SK-N-MC (cell line): ENCODE data around the gene DCTN1.
A peak's percentile ranks its signal among the peaks of the same experiment; 100 is the strongest.

Experiments used
- DNase-seq: peaks from one replicate; pipeline ENCODE4 v3.0.0-alpha.2; 2011; ENCODE audit warnings: low read depth, low spot score
- H3K27ac ChIP-seq: fragments of 200-600 bp; sonication (generic); 2 replicates; pipeline ENCODE4 v1.5.1; 2016; ENCODE audit warnings: mixed run types
- H3K36me3 ChIP-seq: fragments of 200-600 bp; sonication (generic); 2 replicates; pipeline ENCODE4 v1.6.1; 2017; ENCODE audit warnings: antibody characterized with exemption, low read length, mixed read lengths; ENCODE audit not compliant: insufficient read depth
- H3K4me3 ChIP-seq: fragments of 200-600 bp; sonication (generic); 2 replicates; pipeline ENCODE4 v1.5.1; 2016
- H3K9ac ChIP-seq: fragments of 200-600 bp; sonication (generic); 2 replicates; pipeline ENCODE4 v1.8.0; 2017; ENCODE audit warnings: mixed run types, mixed read lengths; ENCODE audit not compliant: insufficient read length
- H3K9me3 ChIP-seq: fragments of 200-600 bp; sonication (generic); 2 replicates; pipeline ENCODE4 v1.6.1; 2017; ENCODE audit warnings: low read depth, mild to moderate bottlenecking, antibody characterized with exemption, low read length, moderate library complexity, mixed read lengths
- EZH2 ChIP-seq: fragments of 200-600 bp; sonication (generic); IDR thresholded peaks from one replicate; pipeline ENCODE4 v1.6.1; 2017; ENCODE audit warnings: antibody characterized with exemption
- FOXP2 ChIP-seq: optimal IDR thresholded peaks from 2 replicates; pipeline ENCODE3; 2011; ENCODE audit warnings: mild to moderate bottlenecking, moderate library complexity; ENCODE audit not compliant: insufficient read depth; ENCODE audit errors: extremely low read length, control extremely low read depth
- POLR2AphosphoS5 ChIP-seq: IDR thresholded peaks from 2 replicates; pipeline ENCODE4 v1.6.1; 2012; ENCODE audit warnings: mild to moderate bottlenecking, low read depth, low read length, borderline replicate concordance

DCTN1 gene

DNA sequence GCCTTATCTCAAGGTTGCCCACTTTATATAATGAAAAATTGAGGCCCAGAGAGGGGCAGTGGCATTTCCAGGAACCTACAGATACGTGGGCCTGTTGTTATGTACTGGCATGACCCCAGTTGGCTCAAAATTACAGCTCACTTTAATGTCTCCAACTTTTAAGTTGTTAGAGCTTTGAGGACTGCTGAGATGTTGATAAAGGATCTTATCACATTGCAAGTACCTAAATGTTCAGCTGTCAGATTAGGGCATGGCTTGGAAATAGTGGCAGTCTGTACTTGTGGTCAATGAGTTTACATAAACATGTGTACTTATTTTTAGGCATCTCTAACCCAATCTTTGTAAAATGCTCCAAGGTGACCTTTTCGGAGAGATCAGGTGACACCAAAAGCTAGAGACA, 51.5 kb downstream of the DCTN1 start:
- Histone ChIP-seq H3K9me3 (no peaks in the 10 kb centered on the region), H3K4me3 (no peak overlapping the region), H3K9ac (no peak overlapping the region), H3K27ac (no peak overlapping the region), H3K36me3 (no peaks in the 10 kb centered on the region)
- no peak for DNase-seq
- TF ChIP-seq FOXP2 (no peak), POLR2AphosphoS5 (no peak), EZH2 (no peak)

DNA sequence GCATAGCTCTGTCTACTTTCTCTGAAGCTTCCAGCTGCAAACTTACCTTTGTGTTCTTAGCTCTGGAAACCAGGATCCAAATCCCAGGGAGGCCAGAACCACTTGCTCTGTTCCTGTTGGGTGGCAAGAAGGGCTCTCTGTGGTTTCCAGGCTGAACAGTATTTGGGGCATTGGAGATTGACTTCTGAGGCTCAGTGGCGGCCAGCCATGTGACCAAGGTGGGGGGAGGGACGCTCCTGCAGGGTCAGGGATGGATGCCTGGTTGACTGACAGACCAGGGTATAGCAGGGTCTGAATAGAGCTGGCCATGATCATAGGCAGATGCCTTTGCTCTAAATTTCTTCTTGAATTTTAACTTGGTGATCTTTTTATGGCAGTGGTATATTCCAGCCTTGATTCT, 52.0 kb downstream of the DCTN1 start:
- no peaks in the 10 kb centered on the region for H3K36me3 ChIP-seq

DNA sequence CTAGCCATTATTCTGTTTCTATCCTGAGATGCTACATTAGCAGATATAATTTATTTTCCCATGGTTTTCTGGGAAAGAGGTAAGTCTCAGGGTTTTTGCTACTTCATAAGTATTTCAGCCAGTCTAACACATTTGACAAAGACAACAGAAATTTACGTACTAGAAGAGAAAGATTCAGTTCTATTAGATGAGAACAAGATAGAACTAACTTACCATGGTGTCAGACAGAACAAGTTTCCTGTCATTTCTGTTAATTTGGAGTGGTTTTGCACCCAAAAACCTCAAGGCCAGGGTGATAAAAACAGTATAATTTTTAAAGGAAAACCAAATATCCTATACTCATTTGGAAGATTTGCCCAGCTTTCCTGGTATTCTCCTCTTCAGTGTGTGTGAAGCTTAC, 52.5 kb downstream of the DCTN1 start:
- H3K27ac ChIP-seq = no peak overlapping the region
- DNase-seq = no peak
- H3K4me3 ChIP-seq = no peak overlapping the region
- H3K9ac ChIP-seq = no peak overlapping the region
- no peaks in the 10 kb centered on the region for H3K36me3 ChIP-seq
- H3K9me3 ChIP-seq = no peaks in the 10 kb centered on the region
- TF ChIP-seq EZH2 (no peak), POLR2AphosphoS5 (no peak), FOXP2 (no peak)

More for the DNA sequence above, 52.0 kb downstream of the DCTN1 start:
- Histone ChIP-seq H3K9me3 (no peaks in the 10 kb centered on the region), H3K27ac (no peak overlapping the region), H3K4me3 (no peak overlapping the region), H3K9ac (no peak overlapping the region)
- no peak for DNase-seq
- TF ChIP-seq EZH2 = no peak
- TF ChIP-seq POLR2AphosphoS5 = no peak
- no peak for TF ChIP-seq FOXP2

DNA sequence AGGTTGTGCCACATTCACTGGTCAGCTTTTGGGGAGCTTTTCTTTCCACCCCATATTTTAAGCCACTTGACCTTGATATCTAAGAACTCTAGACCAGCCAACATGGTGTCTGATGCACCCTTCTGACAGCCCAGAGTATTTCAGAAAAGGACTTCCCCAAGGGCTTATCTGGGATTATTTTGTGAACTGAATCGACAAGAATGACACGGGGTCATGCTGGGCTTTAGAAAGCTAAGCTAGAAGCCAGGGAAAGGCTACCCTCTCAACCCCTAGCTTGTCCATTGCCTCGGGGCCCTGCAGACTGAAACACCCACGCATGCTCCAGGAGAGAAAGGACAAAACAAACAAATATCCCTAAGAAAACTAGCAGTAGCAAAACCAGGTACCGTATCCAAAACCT, 52.9 kb downstream of the DCTN1 start:
- Histone ChIP-seq H3K9me3 (no peaks in the 10 kb centered on the region), H3K36me3 (no peaks in the 10 kb centered on the region), H3K9ac (no peak overlapping the region), H3K4me3 (no peak overlapping the region), H3K27ac (no peak overlapping the region)
- TF ChIP-seq FOXP2 = no peak
- no peak for TF ChIP-seq POLR2AphosphoS5
- no peak for TF ChIP-seq EZH2
- no peak for DNase-seq

DNA sequence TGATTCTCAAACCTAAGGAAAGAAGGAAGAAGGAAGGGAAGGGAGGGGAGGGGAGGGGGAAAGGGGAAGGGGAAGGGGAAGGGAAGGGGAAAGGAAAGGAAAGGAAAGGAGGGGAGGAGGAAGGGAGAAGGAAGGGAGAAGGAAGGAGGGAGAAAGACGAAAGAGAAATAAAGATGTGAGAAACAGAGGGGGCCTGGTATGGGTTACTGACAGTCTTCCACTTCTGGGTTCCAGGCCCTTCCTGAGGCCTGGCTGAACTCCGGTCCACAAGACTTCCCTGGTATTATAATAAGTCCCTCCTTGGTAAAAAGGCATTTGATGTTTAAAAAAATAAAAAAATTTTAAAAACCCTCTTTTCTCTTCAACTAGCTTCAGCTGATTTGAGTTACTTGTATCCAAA, 54.3 kb downstream of the DCTN1 start:
- H3K36me3 ChIP-seq = no peaks in the 10 kb centered on the region
- H3K27ac ChIP-seq = no peak overlapping the region
- H3K9ac ChIP-seq = no peak overlapping the region
- no peak for DNase-seq
- no peak overlapping the region for H3K4me3 ChIP-seq
- no peaks in the 10 kb centered on the region for H3K9me3 ChIP-seq
- TF ChIP-seq FOXP2 (no peak), EZH2 (no peak), POLR2AphosphoS5 (no peak)

DNA sequence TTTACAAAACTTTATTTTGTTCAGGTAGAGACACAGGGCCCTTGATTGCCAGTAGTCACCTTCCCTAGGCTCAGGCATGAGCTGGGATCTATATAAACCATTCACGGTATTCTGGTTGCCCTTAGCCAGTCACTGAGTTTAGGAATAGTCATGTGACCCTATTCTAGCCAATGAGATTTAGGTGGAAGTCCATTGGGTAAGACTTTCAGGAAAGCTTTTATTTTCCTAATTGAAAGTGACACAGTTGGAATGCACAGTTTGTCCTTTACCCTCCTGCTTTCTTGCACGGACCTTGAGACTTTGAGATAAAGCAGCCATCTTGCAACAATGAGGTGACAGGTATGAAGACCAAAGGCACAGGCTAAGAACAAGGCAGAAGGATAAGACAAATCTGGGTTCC, 58.4 kb downstream of the DCTN1 start:
- H3K27ac ChIP-seq = no peak overlapping the region
- no peaks in the 10 kb centered on the region for H3K36me3 ChIP-seq
- H3K9me3 ChIP-seq = no peaks in the 10 kb centered on the region
- TF ChIP-seq FOXP2 (no peak), POLR2AphosphoS5 (no peak), EZH2 (no peak)
- H3K4me3 ChIP-seq = no peak overlapping the region
- no peak overlapping the region for H3K9ac ChIP-seq
- no peak for DNase-seq

DNA sequence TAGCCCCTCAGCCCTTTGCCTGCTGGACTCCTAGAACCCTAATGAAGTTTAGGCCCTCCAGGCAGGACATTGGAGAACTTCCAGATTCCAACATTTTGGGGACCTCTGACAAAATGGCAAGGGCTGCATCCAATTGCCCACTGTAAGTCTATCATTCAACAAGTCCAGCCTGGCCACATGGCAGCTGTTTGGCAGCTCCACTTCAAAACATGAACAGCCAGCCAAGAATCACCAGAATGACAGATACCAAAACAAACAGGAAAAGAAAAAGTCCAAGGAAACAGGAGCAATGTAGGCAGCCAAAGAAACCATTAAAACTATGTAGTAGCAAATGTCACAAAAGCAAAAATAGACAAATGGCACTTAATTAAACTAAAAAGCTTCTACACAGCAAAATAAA, 62.4 kb downstream of the DCTN1 start:
- TF ChIP-seq POLR2AphosphoS5 (no peak), FOXP2 (no peak), EZH2 (no peak)

DNA sequence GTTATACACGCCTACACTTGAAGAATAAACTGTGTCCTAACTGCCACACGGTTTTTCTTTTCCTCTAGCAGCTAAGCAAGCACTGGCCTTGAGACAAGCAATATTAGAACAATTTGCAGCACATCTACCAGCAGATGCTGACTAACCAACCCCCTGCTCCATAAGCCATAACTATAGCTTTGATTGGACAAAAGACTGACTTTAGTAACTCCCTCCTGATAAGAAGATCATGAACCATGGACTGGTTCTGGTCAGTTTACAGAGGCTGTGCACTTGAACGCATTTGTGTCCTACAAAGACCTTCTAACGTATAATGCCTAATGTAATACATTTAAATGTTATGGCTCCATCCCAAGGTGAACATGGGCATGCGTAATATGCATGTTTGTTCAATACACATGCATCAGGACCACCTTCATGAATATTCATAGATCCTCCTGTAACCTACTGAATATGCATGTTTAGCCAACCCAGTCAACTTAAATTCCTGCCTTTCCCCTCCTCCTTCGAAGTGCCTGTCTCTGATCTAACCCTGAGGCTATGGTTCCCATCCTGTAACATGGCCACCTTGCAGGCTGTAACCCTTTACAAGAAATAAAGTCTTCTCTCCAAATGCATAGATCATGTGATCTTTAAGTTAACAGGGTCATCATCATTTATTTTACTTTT, 63.4 kb downstream of the DCTN1 start:
- Histone ChIP-seq H3K4me3 (no peak overlapping the region), H3K9me3 (no peaks in the 10 kb centered on the region), H3K36me3 (no peaks in the 10 kb centered on the region), H3K9ac (no peak overlapping the region), H3K27ac (no peak overlapping the region)
- TF ChIP-seq EZH2 = no peak
- no peak for TF ChIP-seq POLR2AphosphoS5
- no peak for TF ChIP-seq FOXP2
- peak; percentile 67 for DNase-seq

More for the DNA sequence above, 62.4 kb downstream of the DCTN1 start:
- Histone ChIP-seq H3K9ac (no peak overlapping the region), H3K9me3 (no peaks in the 10 kb centered on the region), H3K36me3 (no peaks in the 10 kb centered on the region), H3K4me3 (no peak overlapping the region), H3K27ac (peak overlapping the region; percentile 20; the same call in 1 of the 2 replicates)
- no peak for DNase-seq

DNA sequence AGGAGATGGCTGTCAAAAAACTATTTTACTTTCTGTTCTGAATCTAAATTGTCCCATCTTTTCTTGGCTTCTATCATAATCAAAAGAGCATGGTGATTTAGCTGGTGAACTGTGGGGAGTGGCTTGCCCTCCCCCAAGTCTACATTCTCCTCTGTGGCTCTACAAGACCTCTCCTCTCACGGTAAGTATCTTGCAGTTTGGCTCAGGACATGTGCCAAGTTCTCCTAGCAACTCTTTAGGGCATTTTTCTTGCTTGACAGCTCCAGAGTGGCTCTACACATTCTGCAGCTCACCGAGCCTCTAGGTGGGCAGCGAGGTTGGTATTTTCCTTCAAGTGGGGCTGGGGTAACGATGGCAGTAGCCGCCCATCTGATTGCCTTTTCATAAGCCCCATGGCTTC, 66.0 kb downstream of the DCTN1 start:
- TF ChIP-seq POLR2AphosphoS5 = no peak
- no peak for TF ChIP-seq EZH2
- TF ChIP-seq FOXP2 = no peak
- Histone ChIP-seq H3K9me3 (no peaks in the 10 kb centered on the region), H3K36me3 (no peaks in the 10 kb centered on the region), H3K9ac (no peak overlapping the region), H3K27ac (no peak overlapping the region), H3K4me3 (no peak overlapping the region)
- DNase-seq = no peak
